AG10803 (cell line): Measurements from ENCODE around the gene THYN1.

Source experiments
- DNase-seq: peaks from one replicate; pipeline ENCODE4 v3.0.0; 2010; ENCODE audit warnings: low read depth
- H3K4me3 ChIP-seq: 2 replicates; pipeline ENCODE4 v1.5.1; 2011; ENCODE audit warnings: mild to moderate bottlenecking, low read length, control low read depth
- TF ChIP-seq, protein P1 (sequence below): conservative IDR thresholded peaks from 2 replicates; pipeline ENCODE4 v1.5.1; 2011; ENCODE audit warnings: mild to moderate bottlenecking, low read length, control low read depth, inconsistent platforms

THYN1 gene

GRCh38 chr11:134237557-134237922 lies 15.6 kb downstream of the THYN1 start:
- TF ChIP-seq, protein P1, sequence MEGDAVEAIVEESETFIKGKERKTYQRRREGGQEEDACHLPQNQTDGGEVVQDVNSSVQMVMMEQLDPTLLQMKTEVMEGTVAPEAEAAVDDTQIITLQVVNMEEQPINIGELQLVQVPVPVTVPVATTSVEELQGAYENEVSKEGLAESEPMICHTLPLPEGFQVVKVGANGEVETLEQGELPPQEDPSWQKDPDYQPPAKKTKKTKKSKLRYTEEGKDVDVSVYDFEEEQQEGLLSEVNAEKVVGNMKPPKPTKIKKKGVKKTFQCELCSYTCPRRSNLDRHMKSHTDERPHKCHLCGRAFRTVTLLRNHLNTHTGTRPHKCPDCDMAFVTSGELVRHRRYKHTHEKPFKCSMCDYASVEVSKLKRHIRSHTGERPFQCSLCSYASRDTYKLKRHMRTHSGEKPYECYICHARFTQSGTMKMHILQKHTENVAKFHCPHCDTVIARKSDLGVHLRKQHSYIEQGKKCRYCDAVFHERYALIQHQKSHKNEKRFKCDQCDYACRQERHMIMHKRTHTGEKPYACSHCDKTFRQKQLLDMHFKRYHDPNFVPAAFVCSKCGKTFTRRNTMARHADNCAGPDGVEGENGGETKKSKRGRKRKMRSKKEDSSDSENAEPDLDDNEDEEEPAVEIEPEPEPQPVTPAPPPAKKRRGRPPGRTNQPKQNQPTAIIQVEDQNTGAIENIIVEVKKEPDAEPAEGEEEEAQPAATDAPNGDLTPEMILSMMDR = no peak
- H3K4me3 ChIP-seq = no peak overlapping the region
- no peak for DNase-seq

- H3K4me3 ChIP-seq = no peak overlapping the region
- no peak for DNase-seq
These were observed 16.2 kb downstream of the THYN1 start for GRCh38 chr11:134236834-134237556.

GRCh38 chr11:134235399-134235798 lies 17.8 kb downstream of the THYN1 start:
- H3K4me3 ChIP-seq = no peak overlapping the region
- TF ChIP-seq, protein P1 = no peak
- no peak for DNase-seq

More at GRCh38 chr11:134236834-134237556, 16.2 kb downstream of the THYN1 start:
- TF ChIP-seq, protein P1 = no peak

DNA sequence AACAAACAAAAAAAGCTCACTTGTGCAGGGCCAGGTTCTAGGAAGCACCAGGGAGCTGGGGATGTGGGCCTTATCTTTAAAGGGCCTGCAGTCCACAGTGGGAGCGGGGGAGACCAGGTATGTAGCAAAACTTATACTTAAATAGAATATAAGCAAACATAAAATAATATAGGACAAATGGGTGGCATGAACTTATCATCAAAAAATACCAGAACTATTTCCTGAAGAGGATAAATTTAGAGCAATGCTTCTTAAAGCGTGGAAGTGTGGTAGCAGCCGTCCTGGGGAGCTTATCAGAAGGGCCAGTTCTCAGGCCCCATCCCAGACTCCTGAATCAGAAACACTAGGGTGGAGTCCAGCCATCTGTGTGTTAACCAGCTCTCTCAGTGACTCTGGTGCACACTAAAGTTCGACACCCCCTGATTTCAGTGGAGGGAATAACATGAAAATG lies 19.4 kb downstream of the THYN1 start:
- TF ChIP-seq, protein P1 = no peak
- H3K4me3 ChIP-seq = no peak overlapping the region
- DNase-seq = no peak

DNA sequence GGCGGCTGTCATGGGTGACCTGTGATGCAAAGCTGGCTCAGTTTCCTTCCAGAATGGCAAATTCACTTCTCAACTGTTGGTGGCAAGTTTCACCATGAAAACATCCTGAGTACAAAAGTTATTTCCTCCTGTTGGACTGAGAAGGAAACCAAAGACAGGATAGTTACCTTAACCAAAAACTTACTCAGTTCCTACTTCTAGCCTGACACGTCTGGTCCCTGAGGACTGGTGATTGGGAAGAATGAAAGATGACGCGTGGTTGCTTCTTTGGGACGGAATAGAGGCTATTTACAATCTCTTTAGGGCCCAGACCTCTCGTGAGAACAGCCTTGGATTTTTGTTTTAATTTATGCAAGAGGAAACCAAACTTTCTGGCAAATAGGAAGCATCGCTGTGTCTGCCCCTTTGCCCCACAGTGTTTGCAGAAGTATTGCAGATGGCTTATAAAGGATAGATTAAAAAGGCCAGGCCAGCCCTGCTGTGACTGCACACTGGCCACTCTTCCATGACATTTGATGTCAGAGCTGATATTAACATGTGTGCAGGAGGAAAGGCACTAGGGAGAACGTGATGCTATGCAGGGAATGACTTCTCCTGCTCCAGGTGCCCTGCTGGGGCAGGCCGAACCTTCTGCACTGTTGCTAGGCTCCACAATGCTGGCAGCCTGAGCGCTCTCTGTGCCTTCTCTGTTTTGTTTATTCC lies 21.0 kb downstream of the THYN1 start:
- H3K4me3 ChIP-seq = no peak overlapping the region
- TF ChIP-seq, protein P1 = no peak
- no peak for DNase-seq

DNA sequence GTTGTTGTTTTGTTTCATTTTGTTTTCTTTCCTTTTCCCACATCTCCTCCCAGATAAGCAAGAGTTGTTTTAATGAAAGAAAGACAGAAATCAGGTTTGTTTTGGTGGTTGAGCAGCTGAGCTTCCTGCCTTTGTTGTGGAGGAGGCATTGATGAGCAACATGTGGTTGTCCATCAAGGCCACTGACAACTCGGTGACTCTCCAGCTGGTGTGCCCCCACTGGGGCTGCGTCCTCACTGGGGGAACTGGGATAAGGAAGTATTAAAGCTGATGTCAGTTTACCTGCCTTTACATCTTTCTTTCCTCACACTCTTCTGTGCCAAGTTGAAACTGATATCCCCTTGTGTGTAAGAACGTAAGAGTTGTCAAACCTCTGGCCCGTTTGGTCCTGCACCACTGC lies 22.8 kb downstream of the THYN1 start:
- no peak overlapping the region for H3K4me3 ChIP-seq
- no peak for DNase-seq
- TF ChIP-seq, protein P1 = no peak
